ENCODE data around the gene SOAT2. TPM values are rescaled to one million over a fixed set of nuclear protein-coding genes. Genes with fewer than 3 reads are reported as not detected.
A peak's percentile ranks its signal among the peaks of the same experiment; 100 is the strongest.

The SOAT2 gene
- 1 to 10 TPM in 3 of 6 experiments, under 1 TPM in 3; 0.62 to 3.4 (median 0.99) TPM for total RNA-seq
- long read RNA-seq, partial matches to known transcripts: 0 of 1 reads
- long read RNA-seq, other reads (novel, unspliced or antisense): 0 of 1 reads

DNA sequence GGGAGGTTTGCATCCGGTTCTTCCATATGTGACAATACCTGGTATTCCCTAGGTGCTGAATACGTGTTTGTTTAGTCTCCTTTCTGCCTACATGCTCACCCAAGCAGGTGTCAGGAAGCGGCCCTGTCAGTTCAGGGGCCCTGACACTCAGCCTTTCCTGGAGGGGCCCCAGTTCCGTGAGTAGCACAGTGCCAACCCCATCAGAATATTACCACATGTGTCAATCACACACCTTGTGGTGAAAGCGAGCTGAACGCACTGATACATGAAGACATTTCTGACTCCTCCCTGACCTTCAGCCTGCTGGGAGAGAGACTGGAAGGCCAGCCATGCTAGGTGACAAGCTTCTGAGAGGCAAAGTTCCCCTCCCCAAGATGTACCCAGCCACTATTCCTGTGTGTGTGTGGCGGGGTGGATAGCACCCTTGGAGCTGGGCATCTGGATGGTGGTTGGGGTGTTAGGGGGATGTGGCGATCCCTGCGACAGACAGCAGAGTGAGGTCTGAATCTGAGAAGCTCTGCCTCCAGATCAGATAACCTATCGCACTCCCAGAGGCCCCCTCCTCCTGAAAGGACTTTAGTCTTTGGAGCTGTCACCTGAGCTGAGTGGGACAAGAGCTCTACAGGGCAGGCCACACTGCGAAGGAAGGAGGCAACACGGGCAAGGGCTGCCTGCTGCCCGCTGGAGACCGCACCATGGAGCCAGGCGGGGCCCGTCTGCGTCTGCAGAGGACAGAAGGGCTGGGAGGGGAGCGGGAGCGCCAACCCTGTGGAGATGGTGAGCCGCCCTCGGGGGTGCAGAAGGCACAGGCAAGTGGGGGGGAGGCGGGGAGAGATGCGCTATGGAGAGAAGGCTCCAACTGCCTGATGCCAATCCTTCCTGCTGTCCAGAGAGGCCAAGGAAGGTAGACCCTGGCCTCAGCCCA lies at the start of gene SOAT2:
TSS of gene SOAT2 (plus strand) at position 604 of the 925 bp plus-strand sequence. CDS start at position 696, 92 bp downstream.
- Histone ChIP-seq H3K4me1 (peaks cover 0 to 49% (median 20%) of the 10 kb centered on the region in 4 donors), H3K27me3 (no peaks in the 10 kb centered on the region), H3K36me3 (no peaks in the 10 kb centered on the region), H3K27ac (peak within 1 kb of the TSS; percentile 47 to 77 (median 67)), H3K9me3 (no peaks in the 10 kb centered on the region), H3K4me3 (no peak within 1 kb of the TSS)
- ATAC-seq (peak; percentile 19 to 42 (median 24)), DNase-seq (no peak)
- 40% methylated on average over 15 of the region's 23 CpGs for WGBS (ENCODE audit: insufficient coverage, low coverage, low lambda C conversion rate, missing lambda C conversion rate)
- intact Hi-C loops (cut with DNase I): loop anchor here in 1 of 2 donors (5.0 kb wide), 1 partner anchor 36 kb away; no protein-coding TSS in a partner anchor
- TF ChIP-seq POLR2A (IDR thresholded peaks at IDR 0.05) (no peak), CTCF (IDR thresholded peaks at IDR 0.05) (no peak)

DNA sequence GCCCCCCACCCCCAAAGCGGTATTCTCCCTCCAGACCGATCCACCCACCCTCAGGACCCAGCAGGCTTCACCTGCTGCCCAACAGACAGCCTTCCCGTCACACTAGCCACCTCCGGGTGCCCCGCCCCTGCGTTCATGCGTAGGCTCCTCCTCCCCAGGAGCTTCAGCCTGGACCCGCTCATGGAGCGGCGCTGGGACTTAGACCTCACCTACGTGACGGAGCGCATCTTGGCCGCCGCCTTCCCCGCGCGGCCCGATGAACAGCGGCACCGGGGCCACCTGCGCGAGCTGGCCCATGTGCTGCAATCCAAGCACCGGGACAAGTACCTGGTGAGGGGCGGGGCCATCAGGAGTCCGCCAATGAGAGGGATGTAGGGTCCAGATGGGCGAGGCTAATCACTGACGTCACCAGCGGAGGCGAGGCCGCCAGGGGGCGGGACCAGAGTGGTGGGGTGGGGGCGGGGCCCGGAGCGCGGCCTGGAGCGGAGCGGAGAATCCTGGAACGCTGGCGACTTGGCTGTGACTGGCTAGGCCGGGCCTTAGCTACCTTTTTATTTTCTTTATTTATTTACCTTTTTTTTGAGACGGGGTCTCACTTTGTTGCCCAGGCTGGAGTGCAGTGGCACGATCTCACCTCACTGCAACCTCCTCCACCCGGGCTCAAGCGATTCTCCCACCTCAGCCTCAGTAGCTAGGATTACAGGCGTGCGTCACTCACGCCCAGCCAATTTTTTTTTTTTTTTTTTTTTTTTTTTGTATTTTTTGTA lies 49.0 kb upstream of the SOAT2 start:
- intact Hi-C loops (cut with DNase I): no loop called here
- 17% methylated on average over 9 of the region's 48 CpGs for WGBS (ENCODE audit: insufficient coverage, low coverage, low lambda C conversion rate, missing lambda C conversion rate)
- Histone ChIP-seq H3K36me3 (peaks cover 0 to 36% (median 17%) of the 10 kb centered on the region in 4 donors), H3K27ac (peak overlapping the region; percentile 95 to 98 (median 97)), H3K4me3 (peak overlapping the region; percentile 22 to 74 (median 42)), H3K27me3 (no peaks in the 10 kb centered on the region), H3K4me1 (peaks cover 0 to 34% (median 13%) of the 10 kb centered on the region in 4 donors), H3K9me3 (no peaks in the 10 kb centered on the region)
- DNase-seq (peak; percentile 96 to 99 (median 98)), ATAC-seq (peak; percentile 66 to 80 (median 72))
- TF ChIP-seq POLR2A (IDR thresholded peaks at IDR 0.05) (peak; percentile 72), CTCF (IDR thresholded peaks at IDR 0.05) (peak in 1 of 4 donors; percentile 18)

GRCh38 chr12:53055471-53056266 lies 47.6 kb upstream of the SOAT2 start:
- peaks cover 0 to 48% (median 23%) of the 10 kb centered on the region in 4 donors for H3K36me3 ChIP-seq
- WGBS (ENCODE audit: insufficient coverage, low coverage, low lambda C conversion rate, missing lambda C conversion rate): 77% methylated on average over 10 of the region's 15 CpGs
- DNase-seq (peak in 2 of 3 donors; percentile 47 to 49), ATAC-seq (no peak)
- no peaks in the 10 kb centered on the region for H3K9me3 ChIP-seq
- intact Hi-C loops (cut with DNase I): no loop called here
- H3K4me3 ChIP-seq: no peak overlapping the region
- peaks cover 0 to 43% (median 15%) of the 10 kb centered on the region in 4 donors for H3K4me1 ChIP-seq
- TF ChIP-seq CTCF (IDR thresholded peaks at IDR 0.05) (no peak), POLR2A (IDR thresholded peaks at IDR 0.05) (no peak)
- no peaks in the 10 kb centered on the region for H3K27me3 ChIP-seq
- H3K27ac ChIP-seq: no peak overlapping the region

DNA sequence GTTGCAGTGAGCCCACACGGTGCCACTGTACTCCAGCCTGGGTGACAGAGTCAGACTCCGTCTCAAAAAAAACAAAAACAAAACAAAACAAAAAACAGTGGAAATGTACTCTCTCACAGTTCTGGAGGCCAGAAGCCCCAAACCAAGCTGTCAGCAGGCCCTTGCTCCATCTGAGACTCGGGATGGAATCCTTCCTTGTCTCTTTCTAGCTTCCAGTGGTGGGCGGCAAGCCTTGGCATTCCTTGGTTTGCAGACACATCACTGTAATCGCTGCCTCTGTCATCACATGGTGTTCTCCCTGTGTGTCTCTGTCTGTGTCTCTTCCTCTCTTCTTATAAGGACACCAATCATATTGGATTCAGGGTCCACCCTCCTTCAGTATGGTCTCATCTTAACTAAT lies 47.0 kb upstream of the SOAT2 start:
- H3K4me1 ChIP-seq: peaks cover 0 to 49% (median 18%) of the 10 kb centered on the region in 4 donors
- H3K4me3 ChIP-seq: no peak overlapping the region
- intact Hi-C loops (cut with DNase I): no loop called here
- no peak for TF ChIP-seq POLR2A (IDR thresholded peaks at IDR 0.05)
- no peak for TF ChIP-seq CTCF (IDR thresholded peaks at IDR 0.05)
- H3K36me3 ChIP-seq: peaks cover 0 to 48% (median 23%) of the 10 kb centered on the region in 4 donors
- 80% methylated on average over 4 of the region's 5 CpGs for WGBS (ENCODE audit: insufficient coverage, low coverage, low lambda C conversion rate, missing lambda C conversion rate)
- no peak for DNase-seq
- no peak for ATAC-seq
- no peaks in the 10 kb centered on the region for H3K27me3 ChIP-seq
- no peak overlapping the region for H3K27ac ChIP-seq
- no peaks in the 10 kb centered on the region for H3K9me3 ChIP-seq
